Activated naive CD4-positive, alpha-beta T cell treated with anti-CD3 and anti-CD28 coated beads, Interleukin-2, amount 50 U/mL, for 24 hours (primary cell): ENCODE measurements around the gene SPOCK1.
"Not testable (repeated sequence)": the region's sequence is repeated elsewhere in the genome, so short reads cannot be mapped to it uniquely, and the experiment has no call there.

ENCODE experiments used
- H3K27ac Mint-ChIP-seq: one replicate; pipeline ENCODE4 v1.8.0; 2021; ENCODE audit warnings: mild to moderate bottlenecking, mixed read lengths
- H3K27me3 Mint-ChIP-seq: one replicate; pipeline ENCODE4 v1.8.0; 2021; ENCODE audit warnings: mixed read lengths
- H3K36me3 Mint-ChIP-seq: one replicate; pipeline ENCODE4 v1.8.0; 2021; ENCODE audit warnings: mixed read lengths
- H3K4me1 Mint-ChIP-seq: one replicate; pipeline ENCODE4 v1.8.0; 2021; ENCODE audit warnings: mixed read lengths
- H3K4me3 Mint-ChIP-seq: one replicate; pipeline ENCODE4 v1.8.0; 2021; ENCODE audit warnings: mild to moderate bottlenecking, mixed read lengths
- H3K9me3 Mint-ChIP-seq: one replicate; pipeline ENCODE4 v1.8.0; 2021; ENCODE audit warnings: mixed read lengths

The SPOCK1 gene

GRCh38 chr5:137501226-137501625 lies 2.1 kb upstream of the SPOCK1 start:
- no peaks in the 10 kb centered on the region for H3K9me3 Mint-ChIP-seq
- H3K36me3 Mint-ChIP-seq = no peaks in the 10 kb centered on the region
- H3K27ac Mint-ChIP-seq = no peak overlapping the region
- peaks cover 13% of the 10 kb centered on the region for H3K27me3 Mint-ChIP-seq
- no peaks in the 10 kb centered on the region for H3K4me1 Mint-ChIP-seq
- H3K4me3 Mint-ChIP-seq = no peak overlapping the region

DNA sequence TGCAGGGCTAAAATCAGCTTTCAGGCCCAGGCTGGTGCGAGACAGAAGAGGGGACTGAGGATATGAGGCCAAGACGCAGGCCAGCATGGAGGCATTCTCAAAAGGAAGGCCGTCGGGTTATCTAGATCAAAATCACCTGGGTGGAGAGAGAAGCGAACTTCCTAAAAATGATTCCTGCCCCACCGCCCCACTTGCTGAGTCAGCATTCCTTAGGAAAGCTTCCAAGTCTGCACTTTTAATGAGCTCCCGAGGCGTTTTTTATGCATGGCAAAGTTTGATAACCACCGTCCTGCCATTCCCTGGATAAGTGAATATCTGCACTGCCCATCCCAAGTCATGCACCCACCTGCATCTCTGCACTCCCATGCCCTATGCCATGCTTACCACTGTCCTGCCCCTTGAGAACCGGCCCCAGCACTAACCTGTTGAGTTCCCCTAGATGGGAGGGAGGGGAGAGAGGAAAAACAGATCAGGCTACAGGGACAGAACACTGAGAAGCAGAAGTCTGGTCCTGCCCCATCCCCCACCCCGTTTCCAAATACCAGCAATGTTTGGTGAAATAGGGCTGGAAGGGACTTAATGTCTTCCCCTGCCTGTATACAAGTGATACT lies 1.6 kb upstream of the SPOCK1 start:
- Mint-ChIP-seq H3K4me1 (no peaks in the 10 kb centered on the region), H3K4me3 (no peak overlapping the region), H3K36me3 (no peaks in the 10 kb centered on the region)

GRCh38 chr5:137499506-137499847 lies 351 bp upstream of the SPOCK1 start:
- H3K27ac Mint-ChIP-seq = not testable (repeated sequence)
- peaks cover 18% of the 10 kb centered on the region for H3K27me3 Mint-ChIP-seq

More for the DNA sequence above, 1.6 kb upstream of the SPOCK1 start:
- Mint-ChIP-seq H3K27ac (no peak overlapping the region), H3K9me3 (no peaks in the 10 kb centered on the region), H3K27me3 (peaks cover 13% of the 10 kb centered on the region)

GRCh38 chr5:137498301-137498735 lies 808 bp downstream of the SPOCK1 start:
- Mint-ChIP-seq H3K4me1 (no peaks in the 10 kb centered on the region), H3K4me3 (no peak overlapping the region), H3K27ac (no peak overlapping the region), H3K27me3 (peaks cover 18% of the 10 kb centered on the region), H3K36me3 (no peaks in the 10 kb centered on the region), H3K9me3 (no peaks in the 10 kb centered on the region)

More at GRCh38 chr5:137499506-137499847, 351 bp upstream of the SPOCK1 start:
- H3K4me1 Mint-ChIP-seq, H3K4me3 Mint-ChIP-seq, H3K36me3 Mint-ChIP-seq, H3K9me3 Mint-ChIP-seq: not testable (repeated sequence)

DNA sequence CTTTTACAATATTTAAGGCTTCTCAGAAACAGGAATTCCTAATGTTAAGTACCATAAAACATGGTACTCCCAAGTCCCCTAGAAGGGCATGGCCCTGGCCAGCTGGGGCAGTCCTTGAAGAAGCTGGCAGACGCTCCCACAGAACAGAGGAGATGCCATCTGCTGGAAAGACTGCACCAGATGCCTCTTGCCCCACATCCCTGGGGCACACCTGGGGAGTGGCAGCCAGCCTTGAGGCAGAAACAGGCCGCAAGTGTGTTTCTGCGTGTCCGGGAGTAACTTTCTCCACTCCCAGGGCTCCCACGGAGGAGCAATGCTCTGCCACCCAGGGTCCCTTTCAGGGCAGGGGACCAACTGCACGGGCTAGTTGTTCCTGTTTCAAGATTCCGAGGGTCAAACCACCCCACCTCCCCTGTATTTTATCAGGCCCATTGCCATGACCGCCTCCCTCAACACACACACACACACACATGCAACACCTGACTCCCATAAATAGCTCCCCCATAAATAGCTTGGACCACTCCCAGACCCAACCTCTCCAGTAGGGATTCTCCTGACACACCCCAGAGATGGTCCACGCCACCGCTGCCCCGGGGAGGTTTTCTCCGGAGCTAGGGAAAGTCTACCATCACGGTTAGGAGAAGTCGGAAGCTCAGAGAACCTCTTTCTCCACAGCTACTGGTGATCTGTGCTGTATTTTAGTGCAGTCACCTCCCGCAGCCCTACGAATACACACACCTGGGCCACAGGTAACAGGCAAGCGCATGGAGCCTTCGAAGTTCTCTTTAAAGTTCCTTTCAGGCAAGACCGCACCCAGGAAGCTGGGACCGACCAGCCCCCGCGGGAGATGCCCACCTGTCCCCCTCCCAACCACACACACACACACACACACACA lies 1.5 kb downstream of the SPOCK1 start:
- Mint-ChIP-seq H3K4me3 (no peak overlapping the region), H3K27ac (no peak overlapping the region), H3K27me3 (peaks cover 18% of the 10 kb centered on the region), H3K4me1 (no peaks in the 10 kb centered on the region), H3K9me3 (no peaks in the 10 kb centered on the region), H3K36me3 (no peaks in the 10 kb centered on the region)

DNA sequence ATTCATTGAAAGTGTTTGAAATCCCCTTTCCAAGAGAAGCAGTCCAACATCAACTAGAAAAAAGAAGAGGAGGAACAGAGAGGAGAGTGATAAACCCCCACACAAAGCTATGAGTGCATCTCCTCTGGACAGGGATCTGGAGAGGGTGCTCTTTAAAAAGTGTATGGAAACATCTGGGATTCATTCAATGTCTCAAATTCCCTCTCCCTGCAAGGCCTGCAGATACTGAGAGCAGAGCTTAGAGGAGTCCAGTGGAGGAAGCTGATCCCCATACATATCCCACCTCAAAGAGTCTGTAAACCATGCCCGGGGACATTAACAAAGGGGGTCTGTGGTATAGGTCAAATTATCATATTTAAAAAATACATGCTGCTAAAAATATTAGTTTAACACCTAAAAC lies 2.2 kb downstream of the SPOCK1 start:
- Mint-ChIP-seq H3K4me1 (no peaks in the 10 kb centered on the region), H3K27ac (no peak overlapping the region), H3K36me3 (no peaks in the 10 kb centered on the region), H3K9me3 (no peaks in the 10 kb centered on the region), H3K4me3 (no peak overlapping the region), H3K27me3 (peaks cover 18% of the 10 kb centered on the region)

GRCh38 chr5:137492331-137492730 lies 6.8 kb downstream of the SPOCK1 start:
- peaks cover 11% of the 10 kb centered on the region for H3K27me3 Mint-ChIP-seq
- no peaks in the 10 kb centered on the region for H3K9me3 Mint-ChIP-seq
- H3K4me3 Mint-ChIP-seq = no peak overlapping the region
- H3K4me1 Mint-ChIP-seq = no peaks in the 10 kb centered on the region
- no peak overlapping the region for H3K27ac Mint-ChIP-seq
- H3K36me3 Mint-ChIP-seq = no peaks in the 10 kb centered on the region

DNA sequence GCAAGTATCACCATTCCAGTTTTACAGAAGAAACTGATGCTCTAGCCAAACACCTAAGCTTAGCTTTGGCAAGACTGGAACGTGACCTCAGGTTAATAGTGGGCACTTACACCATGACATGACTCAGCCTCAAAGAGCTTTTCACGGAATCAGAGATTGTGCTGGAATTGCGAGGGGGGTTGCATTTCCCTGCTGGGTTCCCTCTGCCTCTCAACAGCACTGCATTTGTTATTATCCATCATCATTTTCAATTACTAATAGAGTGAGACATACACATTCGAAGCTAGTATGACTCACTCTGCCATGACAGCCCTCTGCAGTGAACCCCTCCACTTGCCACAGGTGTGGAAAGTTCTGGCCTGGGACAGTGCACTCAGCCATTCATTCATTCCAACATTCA lies 8.0 kb downstream of the SPOCK1 start:
- H3K27ac Mint-ChIP-seq = no peak overlapping the region
- H3K27me3 Mint-ChIP-seq = peaks cover 6% of the 10 kb centered on the region
- no peaks in the 10 kb centered on the region for H3K4me1 Mint-ChIP-seq
- no peaks in the 10 kb centered on the region for H3K36me3 Mint-ChIP-seq
- no peak overlapping the region for H3K4me3 Mint-ChIP-seq
- H3K9me3 Mint-ChIP-seq = no peaks in the 10 kb centered on the region

DNA sequence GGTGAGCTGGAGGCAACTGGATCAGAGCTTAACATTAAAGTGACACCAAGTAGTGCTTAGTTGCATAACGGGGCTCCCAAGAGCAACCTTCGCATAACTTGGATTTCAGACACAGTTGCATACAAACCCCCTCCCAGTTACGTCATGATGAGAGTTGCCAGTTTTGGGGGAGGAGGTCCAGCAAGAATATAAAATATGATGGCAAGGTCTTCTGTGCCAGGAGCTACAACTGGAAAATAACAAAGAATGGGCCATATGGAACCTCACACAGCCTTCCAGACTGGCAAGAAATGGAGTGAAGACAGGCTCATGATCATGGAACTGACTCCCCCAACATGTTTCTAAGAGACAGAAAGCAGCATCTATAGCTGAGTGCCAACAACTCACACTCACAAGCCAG lies 8.5 kb downstream of the SPOCK1 start:
- no peak overlapping the region for H3K27ac Mint-ChIP-seq
- no peaks in the 10 kb centered on the region for H3K9me3 Mint-ChIP-seq
- H3K36me3 Mint-ChIP-seq = no peaks in the 10 kb centered on the region
- no peaks in the 10 kb centered on the region for H3K4me1 Mint-ChIP-seq
- H3K4me3 Mint-ChIP-seq = no peak overlapping the region
- H3K27me3 Mint-ChIP-seq = peaks cover 6% of the 10 kb centered on the region

GRCh38 chr5:137488974-137489373 lies 10.2 kb downstream of the SPOCK1 start:
- H3K9me3 Mint-ChIP-seq = no peaks in the 10 kb centered on the region
- no peak overlapping the region for H3K4me3 Mint-ChIP-seq
- peaks cover 1% of the 10 kb centered on the region for H3K27me3 Mint-ChIP-seq
- no peaks in the 10 kb centered on the region for H3K36me3 Mint-ChIP-seq
- H3K4me1 Mint-ChIP-seq = no peaks in the 10 kb centered on the region
- no peak overlapping the region for H3K27ac Mint-ChIP-seq

- H3K36me3 Mint-ChIP-seq = no peaks in the 10 kb centered on the region
- no peak overlapping the region for H3K27ac Mint-ChIP-seq
- peaks cover 1% of the 10 kb centered on the region for H3K27me3 Mint-ChIP-seq
- H3K9me3 Mint-ChIP-seq = no peaks in the 10 kb centered on the region
- no peaks in the 10 kb centered on the region for H3K4me1 Mint-ChIP-seq
- H3K4me3 Mint-ChIP-seq = no peak overlapping the region
These were observed 10.6 kb downstream of the SPOCK1 start for GRCh38 chr5:137488516-137488915.

GRCh38 chr5:137487600-137487999 lies 11.5 kb downstream of the SPOCK1 start:
- Mint-ChIP-seq H3K27ac (no peak overlapping the region), H3K9me3 (no peaks in the 10 kb centered on the region), H3K36me3 (no peaks in the 10 kb centered on the region), H3K27me3 (peaks cover 1% of the 10 kb centered on the region), H3K4me1 (no peaks in the 10 kb centered on the region), H3K4me3 (no peak overlapping the region)

DNA sequence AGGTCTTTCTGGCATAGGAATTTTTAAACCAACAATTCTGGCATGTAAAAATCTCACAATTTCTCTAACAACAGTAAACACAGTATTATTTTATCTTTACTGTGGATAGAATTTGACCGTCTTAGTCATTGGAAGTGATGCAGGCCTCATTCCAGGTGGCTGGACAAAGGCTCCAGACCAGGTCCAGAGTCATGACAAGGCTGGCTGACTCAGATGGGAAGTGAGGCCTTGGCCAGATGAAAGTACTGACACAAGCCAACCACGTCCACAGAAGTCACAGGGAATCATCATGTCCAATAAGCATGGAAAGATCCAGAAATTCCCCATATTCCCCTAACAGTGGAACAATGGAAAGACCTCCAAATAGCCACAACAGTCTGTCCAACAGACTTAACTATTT lies 12.4 kb downstream of the SPOCK1 start:
- Mint-ChIP-seq H3K27me3 (peaks cover 1% of the 10 kb centered on the region), H3K4me3 (no peak overlapping the region), H3K27ac (no peak overlapping the region), H3K36me3 (no peaks in the 10 kb centered on the region), H3K9me3 (no peaks in the 10 kb centered on the region), H3K4me1 (no peaks in the 10 kb centered on the region)

GRCh38 chr5:137481596-137481995 lies 17.5 kb downstream of the SPOCK1 start:
- H3K4me3 Mint-ChIP-seq = no peak overlapping the region
- no peaks in the 10 kb centered on the region for H3K27me3 Mint-ChIP-seq
- no peaks in the 10 kb centered on the region for H3K4me1 Mint-ChIP-seq
- no peaks in the 10 kb centered on the region for H3K36me3 Mint-ChIP-seq
- no peak overlapping the region for H3K27ac Mint-ChIP-seq
- H3K9me3 Mint-ChIP-seq = no peaks in the 10 kb centered on the region

GRCh38 chr5:137478043-137478442 lies 21.1 kb downstream of the SPOCK1 start:
- no peaks in the 10 kb centered on the region for H3K9me3 Mint-ChIP-seq
- H3K27ac Mint-ChIP-seq = no peak overlapping the region
- H3K27me3 Mint-ChIP-seq = peaks cover 8% of the 10 kb centered on the region
- H3K4me3 Mint-ChIP-seq = no peak overlapping the region
- H3K4me1 Mint-ChIP-seq = no peaks in the 10 kb centered on the region
- H3K36me3 Mint-ChIP-seq = no peaks in the 10 kb centered on the region

DNA sequence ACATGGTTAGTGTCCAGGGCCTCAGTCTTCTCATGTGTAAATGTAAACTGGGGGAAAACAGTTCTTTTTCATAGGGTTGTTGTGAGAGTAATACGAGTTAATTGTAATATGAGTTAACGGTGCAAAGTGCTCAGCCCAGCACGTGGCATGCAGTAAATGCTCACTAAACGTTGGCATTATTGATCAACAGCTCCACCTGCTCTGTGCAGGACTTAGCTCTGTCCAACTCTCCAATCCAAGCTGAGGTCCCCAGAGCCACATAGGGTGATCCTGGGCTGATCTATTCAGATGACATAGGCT lies 28.3 kb downstream of the SPOCK1 start:
- H3K4me3 Mint-ChIP-seq = no peak overlapping the region
- no peaks in the 10 kb centered on the region for H3K4me1 Mint-ChIP-seq
- H3K9me3 Mint-ChIP-seq = no peaks in the 10 kb centered on the region
- H3K27ac Mint-ChIP-seq = no peak overlapping the region
- H3K27me3 Mint-ChIP-seq = peaks cover 14% of the 10 kb centered on the region
- no peaks in the 10 kb centered on the region for H3K36me3 Mint-ChIP-seq
